GM19351 (cell line): ENCODE data around the gene ALK.

ENCODE experiments used
- ATAC-seq: cut with Tn5 transposase; IDR thresholded peaks from one replicate; pipeline ENCODE4 v1.9.1; 2021; ENCODE audit warnings: mild to moderate bottlenecking, moderate library complexity; ENCODE audit not compliant: unreplicated experiment

ALK gene

GRCh38 chr2:29463181-29463900, 458.0 kb downstream of the ALK start:
- ATAC-seq = no peak

- no peak for ATAC-seq
Observed at GRCh38 chr2:29462293-29462692, 459.1 kb downstream of the ALK start.

- ATAC-seq = no peak
Observed at GRCh38 chr2:29460190-29460589, 461.2 kb downstream of the ALK start.

- no peak for ATAC-seq
Observed at GRCh38 chr2:29459445-29460179, 461.8 kb downstream of the ALK start.

- ATAC-seq = no peak
Observed at GRCh38 chr2:29456429-29456828, 465.0 kb downstream of the ALK start.

- ATAC-seq = no peak
Observed at GRCh38 chr2:29455200-29455860, 466.1 kb downstream of the ALK start.

- ATAC-seq = no peak
Observed at GRCh38 chr2:29452036-29452435, 469.4 kb downstream of the ALK start.

GRCh38 chr2:29450596-29451222, 470.7 kb downstream of the ALK start:
- ATAC-seq = no peak

- no peak for ATAC-seq
Observed at GRCh38 chr2:29449499-29449898, 471.9 kb downstream of the ALK start.

- ATAC-seq = no peak
Observed at GRCh38 chr2:29448096-29448688, 473.2 kb downstream of the ALK start.

- ATAC-seq = no peak
Observed at GRCh38 chr2:29447513-29447912, 473.9 kb downstream of the ALK start.

- no peak for ATAC-seq
Observed at GRCh38 chr2:29446847-29447246, 474.5 kb downstream of the ALK start.

GRCh38 chr2:29444150-29444549, 477.2 kb downstream of the ALK start:
- no peak for ATAC-seq

- ATAC-seq = no peak
Observed at GRCh38 chr2:29443627-29444026, 477.8 kb downstream of the ALK start.

- no peak for ATAC-seq
Observed at GRCh38 chr2:29443151-29443550, 478.2 kb downstream of the ALK start.

GRCh38 chr2:29440921-29441623, 480.3 kb downstream of the ALK start:
- ATAC-seq = no peak

- ATAC-seq = no peak
Observed at GRCh38 chr2:29433920-29434319, 487.5 kb downstream of the ALK start.

GRCh38 chr2:29433128-29433527, 488.3 kb downstream of the ALK start:
- ATAC-seq = no peak

- no peak for ATAC-seq
Observed at GRCh38 chr2:29431485-29431884, 489.9 kb downstream of the ALK start.

GRCh38 chr2:29430382-29431112, 490.8 kb downstream of the ALK start:
- ATAC-seq = no peak
